Measurements from ENCODE around the gene DPCD.

Gene DPCD

GRCh38 chr10:101567165-101568006, 20.7 kb upstream of the DPCD start:
- DNase-seq (ENCODE audit: low read depth): no peak

- DNase-seq (ENCODE audit: low read depth): no peak
Measured at GRCh38 chr10:101568054-101568745, 19.9 kb upstream of the DPCD start.

GRCh38 chr10:101569323-101569621, 18.8 kb upstream of the DPCD start:
- no peak for DNase-seq (ENCODE audit: low read depth)

GRCh38 chr10:101569622-101570427, 18.3 kb upstream of the DPCD start:
- DNase-seq (ENCODE audit: low read depth): no peak

- no peak for DNase-seq (ENCODE audit: low read depth)
Measured at GRCh38 chr10:101570428-101571270, 17.5 kb upstream of the DPCD start.

GRCh38 chr10:101571271-101571925, 16.7 kb upstream of the DPCD start:
- DNase-seq (ENCODE audit: low read depth): no peak

- no peak for DNase-seq (ENCODE audit: low read depth)
Measured at GRCh38 chr10:101572126-101572525, 16.0 kb upstream of the DPCD start.

GRCh38 chr10:101572785-101573184, 15.3 kb upstream of the DPCD start:
- DNase-seq (ENCODE audit: low read depth): no peak

GRCh38 chr10:101573885-101574753, 14.0 kb upstream of the DPCD start:
- no peak for DNase-seq (ENCODE audit: low read depth)

GRCh38 chr10:101575091-101575490, 13.0 kb upstream of the DPCD start:
- DNase-seq (ENCODE audit: low read depth): no peak

- DNase-seq (ENCODE audit: low read depth): no peak
Measured at GRCh38 chr10:101575580-101576210, 12.4 kb upstream of the DPCD start.

- no peak for DNase-seq (ENCODE audit: low read depth)
Measured at GRCh38 chr10:101576211-101576863, 11.8 kb upstream of the DPCD start.

- no peak for DNase-seq (ENCODE audit: low read depth)
Measured at GRCh38 chr10:101577121-101577871, 10.8 kb upstream of the DPCD start.

- no peak for DNase-seq (ENCODE audit: low read depth)
Measured at GRCh38 chr10:101578192-101578591, 9.9 kb upstream of the DPCD start.

- DNase-seq (ENCODE audit: low read depth): no peak
Measured at GRCh38 chr10:101578803-101579515, 9.2 kb upstream of the DPCD start.

GRCh38 chr10:101579516-101579870, 8.6 kb upstream of the DPCD start:
- DNase-seq (ENCODE audit: low read depth): no peak

GRCh38 chr10:101580486-101581399, 7.4 kb upstream of the DPCD start:
- no peak for DNase-seq (ENCODE audit: low read depth)

All from amniotic epithelial cell (primary cell).